Stimulated activated CD4-positive, alpha-beta T cell treated with anti-CD3 and anti-CD28 coated beads, TNF-alpha, amount 100 ng/mL, for 4 hours (primary cell): ENCODE measurements around the gene IGIP.

Experiments used
- DNase-seq, 3 experiments: peaks; one replicate each; pipeline ENCODE4 v3.0.0-alpha.2; 2020; ENCODE audit warnings: low read depth in 3 of 3

The IGIP gene

GRCh38 chr5:140125637-140126036, at the start of gene IGIP:
IGIP (plus strand) TSS chr5:140125937; CDS start chr5:140128477, 2,540 bp downstream.
- no peak for DNase-seq

GRCh38 chr5:140076142-140076541, 49.6 kb upstream of the IGIP start:
- DNase-seq, result no peak

GRCh38 chr5:140076788-140077187, 48.9 kb upstream of the IGIP start:
- no peak for DNase-seq

- DNase-seq, result no peak
These were observed 42.6 kb upstream of the IGIP start for GRCh38 chr5:140083120-140083519.

- no peak for DNase-seq
These were observed 42.1 kb upstream of the IGIP start for GRCh38 chr5:140083650-140084049.

- DNase-seq, result no peak
These were observed 41.2 kb upstream of the IGIP start for GRCh38 chr5:140084541-140084940.

GRCh38 chr5:140090251-140090650, 35.5 kb upstream of the IGIP start:
- no peak for DNase-seq

GRCh38 chr5:140093179-140093578, 32.6 kb upstream of the IGIP start:
- DNase-seq, result no peak

- DNase-seq, result no peak
These were observed 31.9 kb upstream of the IGIP start for GRCh38 chr5:140093866-140094265.

GRCh38 chr5:140094889-140095288, 30.8 kb upstream of the IGIP start:
- no peak for DNase-seq

GRCh38 chr5:140101179-140101578, 24.6 kb upstream of the IGIP start:
- DNase-seq, result no peak

GRCh38 chr5:140103154-140103553, 22.6 kb upstream of the IGIP start:
- no peak for DNase-seq

- no peak for DNase-seq
These were observed 21.6 kb upstream of the IGIP start for GRCh38 chr5:140104100-140104499.

- no peak for DNase-seq
These were observed 19.6 kb upstream of the IGIP start for GRCh38 chr5:140106101-140106500.

- DNase-seq, result no peak
These were observed 18.9 kb upstream of the IGIP start for GRCh38 chr5:140106805-140107311.

- DNase-seq, result peak; percentile 85 to 87 (median 86)
These were observed 18.2 kb upstream of the IGIP start for GRCh38 chr5:140107312-140108092.

- no peak for DNase-seq
These were observed 17.4 kb upstream of the IGIP start for GRCh38 chr5:140108093-140109017.

GRCh38 chr5:140109018-140109758, 16.5 kb upstream of the IGIP start:
- DNase-seq, result no peak

GRCh38 chr5:140109759-140110645, 15.7 kb upstream of the IGIP start:
- DNase-seq, result no peak

- no peak for DNase-seq
These were observed 15.1 kb upstream of the IGIP start for GRCh38 chr5:140110646-140110957.
